MM.1S (cell line): ENCODE results near the gene ARHGAP28.

Source experiments
- DNase-seq: peaks from one replicate; pipeline ENCODE4 v3.0.0-alpha.2; 2015
- H2AFZ ChIP-seq: fragments of 300-600 bp; sonication (generic); 2 replicates; pipeline ENCODE4 v1.6.0; 2016; ENCODE audit warnings: antibody characterized with exemption, low read length
- H3F3A ChIP-seq: fragments of 300-600 bp; sonication (generic); 2 replicates; pipeline ENCODE4 v1.6.1; 2016; ENCODE audit warnings: mild to moderate bottlenecking, antibody characterized with exemption, low read length, moderate library complexity, mixed read lengths; ENCODE audit not compliant: insufficient read depth
- H3K27ac ChIP-seq: fragments of 300-600 bp; sonication (generic); 2 replicates; pipeline ENCODE4 v1.5.1; 2016; ENCODE audit warnings: mild to moderate bottlenecking, low read length
- H3K27me3 ChIP-seq: fragments of 300-600 bp; sonication (generic); replicated peaks from 2 replicates; pipeline ENCODE4 v1.6.0; 2016; ENCODE audit warnings: low read length; ENCODE audit not compliant: insufficient read depth
- H3K36me3 ChIP-seq: fragments of 300-600 bp; sonication (generic); replicated peaks from 2 replicates; pipeline ENCODE4 v1.6.1; 2016; ENCODE audit warnings: mild to moderate bottlenecking, low read length, mixed read lengths; ENCODE audit not compliant: insufficient read depth
- H3K4me1 ChIP-seq: fragments of 300-600 bp; sonication (generic); 2 replicates; pipeline ENCODE4 v1.6.1; 2016; ENCODE audit warnings: low read length, mixed read lengths
- H3K4me2 ChIP-seq: fragments of 300-600 bp; sonication (generic); 2 replicates; pipeline ENCODE4 v1.6.0; 2016; ENCODE audit warnings: low read depth, low read length
- H3K4me3 ChIP-seq: fragments of 300-600 bp; sonication (generic); 2 replicates; pipeline ENCODE4 v1.5.1; 2016; ENCODE audit warnings: low read length, mixed read lengths
- H3K79me2 ChIP-seq: fragments of 300-600 bp; sonication (generic); 2 replicates; pipeline ENCODE4 v1.6.1; 2016; ENCODE audit warnings: mixed run types, low read length, mixed read lengths
- H3K9ac ChIP-seq: fragments of 300-600 bp; sonication (generic); 2 replicates; pipeline ENCODE4 v1.6.1; 2016; ENCODE audit warnings: low read length, mixed read lengths
- H3K9me2 ChIP-seq: fragments of 300-600 bp; sonication (generic); replicated peaks from 2 replicates; pipeline ENCODE4 v1.6.1; 2016; ENCODE audit warnings: mild to moderate bottlenecking, low read length, mixed read lengths; ENCODE audit not compliant: insufficient read depth
- H3K9me3 ChIP-seq: fragments of 300-600 bp; sonication (generic); replicated peaks from 2 replicates; pipeline ENCODE4 v1.6.1; 2016; ENCODE audit warnings: mild to moderate bottlenecking, low read length, mixed read lengths; ENCODE audit not compliant: insufficient read depth
- H4K20me1 ChIP-seq: fragments of 300-600 bp; sonication (generic); 2 replicates; pipeline ENCODE4 v1.6.1; 2016; ENCODE audit warnings: mild to moderate bottlenecking, low read length, moderate library complexity, mixed read lengths; ENCODE audit not compliant: insufficient read depth
- CTCF ChIP-seq: fragments of 300-600 bp; sonication (generic); IDR thresholded peaks from 2 replicates; pipeline ENCODE4 v1.5.1; 2016; ENCODE audit warnings: antibody characterized with exemption, low read length, mixed read lengths
- EZH2 ChIP-seq: fragments of 300-600 bp; sonication (generic); optimal IDR thresholded peaks from 2 replicates; pipeline ENCODE3; 2017; ENCODE audit warnings: low read depth, mild to moderate bottlenecking, antibody characterized with exemption, low read length, mixed read lengths
- EZH2phosphoT487 ChIP-seq: fragments of 300-600 bp; sonication (generic); IDR thresholded peaks from 2 replicates; pipeline ENCODE4 v1.6.1; 2018; ENCODE audit warnings: antibody characterized with exemption, low read length

The ARHGAP28 gene

GRCh38 chr18:6955304-6955703, 225.8 kb downstream of the ARHGAP28 start:
- no peaks in the 10 kb centered on the region for H3K79me2 ChIP-seq
- H3K36me3 ChIP-seq = no peaks in the 10 kb centered on the region
- H3K27me3 ChIP-seq = no peaks in the 10 kb centered on the region
- no peaks in the 10 kb centered on the region for H3K4me1 ChIP-seq
- H3F3A ChIP-seq = no peaks in the 10 kb centered on the region
- no peaks in the 10 kb centered on the region for H3K9me3 ChIP-seq
- no peaks in the 10 kb centered on the region for H4K20me1 ChIP-seq
- no peak overlapping the region for H3K4me3 ChIP-seq
- H3K9me2 ChIP-seq = no peaks in the 10 kb centered on the region
- no peak overlapping the region for H2AFZ ChIP-seq
- no peak overlapping the region for H3K27ac ChIP-seq
- TF ChIP-seq EZH2phosphoT487 = no peak
- no peak for TF ChIP-seq CTCF
- no peak for TF ChIP-seq EZH2
- DNase-seq = no peak
- no peak overlapping the region for H3K4me2 ChIP-seq
- H3K9ac ChIP-seq = no peak overlapping the region

GRCh38 chr18:6956495-6956894, 227.0 kb downstream of the ARHGAP28 start:
- Histone ChIP-seq H3K36me3 (no peaks in the 10 kb centered on the region), H2AFZ (no peak overlapping the region), H3K27ac (no peak overlapping the region), H3K9me2 (no peaks in the 10 kb centered on the region), H3K27me3 (no peaks in the 10 kb centered on the region), H3K4me1 (no peaks in the 10 kb centered on the region), H3K9ac (no peak overlapping the region), H3K4me2 (no peak overlapping the region), H4K20me1 (no peaks in the 10 kb centered on the region), H3K9me3 (no peaks in the 10 kb centered on the region), H3K4me3 (no peak overlapping the region), H3K79me2 (no peaks in the 10 kb centered on the region), H3F3A (no peaks in the 10 kb centered on the region)
- no peak for DNase-seq
- TF ChIP-seq EZH2phosphoT487 (no peak), CTCF (no peak), EZH2 (no peak)

GRCh38 chr18:6956999-6957398, 227.5 kb downstream of the ARHGAP28 start:
- TF ChIP-seq EZH2phosphoT487 = no peak
- no peak for TF ChIP-seq EZH2
- TF ChIP-seq CTCF = no peak
- Histone ChIP-seq H3K9ac (no peak overlapping the region), H3K9me2 (no peaks in the 10 kb centered on the region), H2AFZ (no peak overlapping the region), H3K27ac (no peak overlapping the region), H3K4me3 (no peak overlapping the region), H3K4me1 (no peaks in the 10 kb centered on the region), H3K9me3 (no peaks in the 10 kb centered on the region), H3K4me2 (no peak overlapping the region), H3F3A (no peaks in the 10 kb centered on the region), H3K27me3 (no peaks in the 10 kb centered on the region), H4K20me1 (no peaks in the 10 kb centered on the region), H3K79me2 (no peaks in the 10 kb centered on the region), H3K36me3 (no peaks in the 10 kb centered on the region)
- DNase-seq = no peak
